Stimulated activated CD8-positive, alpha-beta memory T cell treated with anti-CD3 and anti-CD28 coated beads, Interleukin-15, amount 100 ng/mL, for 4 hours (primary cell): ENCODE results near the gene NACAD.

ENCODE experiments used
- DNase-seq, 2 donors: peaks; one replicate each; pipeline ENCODE4 v3.0.0-alpha.2; 2020; ENCODE audit warnings: low read depth in 2 of 2

NACAD gene

GRCh38 chr7:45088146-45088701, 545 bp downstream of the NACAD start:
- DNase-seq, result no peak

- no peak for DNase-seq
Observed at GRCh38 chr7:45087301-45088145, 1.2 kb downstream of the NACAD start.

GRCh38 chr7:45086331-45087065, 2.3 kb downstream of the NACAD start:
- no peak for DNase-seq

- DNase-seq, result no peak
Observed at GRCh38 chr7:45085619-45086200, 3.1 kb downstream of the NACAD start.

- DNase-seq, result no peak
Observed at GRCh38 chr7:45084901-45085618, 3.7 kb downstream of the NACAD start.

- DNase-seq, result no peak
Observed at GRCh38 chr7:45084336-45084735, 4.4 kb downstream of the NACAD start.

- no peak for DNase-seq
Observed at GRCh38 chr7:45082831-45083331, 5.9 kb downstream of the NACAD start.

- no peak for DNase-seq
Observed at GRCh38 chr7:45082031-45082830, 6.5 kb downstream of the NACAD start.

GRCh38 chr7:45081670-45081974, 7.1 kb downstream of the NACAD start:
- DNase-seq, result no peak

GRCh38 chr7:45080958-45081669, 7.7 kb downstream of the NACAD start:
- no peak for DNase-seq

- DNase-seq, result no peak
Observed at GRCh38 chr7:45080265-45080957, 8.4 kb downstream of the NACAD start.

GRCh38 chr7:45078125-45078681, 10.6 kb downstream of the NACAD start:
- no peak for DNase-seq

- DNase-seq, result no peak
Observed at GRCh38 chr7:45077579-45077978, 11.2 kb downstream of the NACAD start.

GRCh38 chr7:45076946-45077345, 11.8 kb downstream of the NACAD start:
- DNase-seq, result no peak

- no peak for DNase-seq
Observed at GRCh38 chr7:45075871-45076796, 12.6 kb downstream of the NACAD start.

GRCh38 chr7:45075355-45075644, 13.5 kb downstream of the NACAD start:
- DNase-seq, result no peak

- no peak for DNase-seq
Observed at GRCh38 chr7:45074528-45075354, 14.0 kb downstream of the NACAD start.
